SIG-M5 (cell line): ENCODE data around the gene ZNF789.

Source experiments
- DNase-seq: peaks from one replicate; lab custom pipeline; 2025; lab: John Stamatoyannopoulos, UW

Gene ZNF789

DNA sequence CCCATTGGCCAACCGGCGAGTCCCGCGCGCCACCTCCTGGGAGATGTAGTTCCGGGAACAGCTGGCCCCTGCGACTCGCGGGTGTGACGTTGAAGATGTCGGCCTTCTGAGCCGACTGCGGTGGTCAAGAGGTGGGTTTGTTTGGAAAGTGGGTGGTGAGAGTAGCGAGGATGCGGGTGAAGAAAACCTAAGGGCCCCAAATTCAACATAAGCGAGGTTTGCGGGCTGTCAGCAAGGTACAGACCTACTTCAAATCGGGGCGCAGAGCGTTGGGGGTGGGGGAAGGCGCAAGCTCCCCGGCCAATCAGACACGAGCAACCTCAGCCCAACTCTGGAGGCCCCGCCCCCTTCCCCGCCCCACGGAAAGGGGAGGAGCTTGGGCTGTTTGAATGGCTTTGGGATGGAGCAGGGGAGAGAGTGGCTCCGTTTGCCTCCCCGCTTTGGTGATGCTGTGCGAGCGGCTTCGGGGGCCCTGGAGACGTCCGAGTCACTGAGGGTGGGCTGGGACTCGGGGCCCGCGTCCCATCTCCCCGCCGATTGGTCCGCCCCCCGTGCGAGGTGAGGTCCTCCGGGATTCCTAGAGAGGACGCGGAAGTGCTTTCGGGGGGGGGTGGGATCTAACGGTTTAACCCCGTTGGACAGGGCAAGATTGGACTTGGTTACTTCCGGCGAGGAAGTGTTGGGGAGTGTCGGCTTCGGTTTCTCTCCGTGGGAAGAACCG is 32.1 kb downstream of the ZNF789 start, which contains the start of gene ZKSCAN5:
Gene ZKSCAN5, plus strand, starts transcription at position 60 of the 721 bp plus-strand sequence. CDS start 1,383 bp downstream, outside the sequence.
- peak; percentile 43 for DNase-seq

DNA sequence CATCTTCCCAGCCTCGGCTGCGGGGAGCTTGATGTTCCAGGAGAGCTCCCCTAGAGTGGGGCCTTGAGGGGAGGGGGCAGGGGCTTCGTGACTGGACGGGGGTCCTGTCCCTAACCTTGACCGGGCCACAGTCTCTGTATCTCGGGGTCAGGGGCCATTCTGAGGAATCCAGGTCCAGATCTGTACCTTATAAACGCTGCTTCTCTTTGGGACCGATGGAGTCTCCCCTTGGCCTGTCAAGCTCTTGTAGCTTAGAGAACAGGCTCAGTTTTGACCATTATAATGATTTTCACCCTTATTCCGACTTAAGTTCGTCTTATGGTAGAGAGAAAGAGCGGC is 32.6 kb downstream of the ZNF789 start:
- DNase-seq = no peak

DNA sequence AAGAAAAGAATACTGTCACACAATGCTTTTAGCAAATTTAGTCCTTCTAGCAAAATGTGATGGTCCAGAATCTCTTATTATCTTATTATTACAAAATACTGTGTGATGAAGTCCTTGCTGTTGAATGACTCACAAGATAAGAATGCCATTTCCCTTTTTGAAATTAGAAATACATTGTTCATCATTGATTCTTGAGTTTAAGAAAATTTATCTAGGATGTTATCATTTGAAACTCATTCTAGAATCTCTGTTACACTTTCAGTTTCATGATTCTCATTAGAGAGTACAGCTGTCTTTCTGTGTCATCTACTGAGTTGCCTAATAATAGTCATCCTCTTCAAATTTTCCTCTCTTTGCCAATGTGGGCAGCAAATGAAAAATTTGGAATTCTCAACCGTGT is 41.4 kb downstream of the ZNF789 start:
- no peak for DNase-seq

DNA sequence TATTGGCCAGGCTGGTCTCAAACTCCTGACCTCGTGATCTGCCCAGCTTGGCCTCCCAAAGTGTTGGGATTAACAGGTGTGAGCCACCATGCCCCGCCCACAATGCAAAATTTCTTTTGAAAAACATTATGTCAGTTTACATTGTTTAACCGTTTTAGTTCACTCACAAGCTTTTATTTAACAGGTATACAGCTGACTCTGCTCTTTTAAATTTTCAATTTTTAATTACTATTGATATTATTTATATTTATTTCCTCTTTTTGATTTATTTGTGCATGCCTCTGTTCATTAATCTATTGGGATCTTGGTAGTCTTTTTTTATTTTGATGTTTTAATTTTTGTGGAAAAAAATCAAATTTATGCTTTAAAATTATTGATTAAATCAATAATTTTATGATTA is 48.7 kb downstream of the ZNF789 start:
- DNase-seq = no peak

DNA sequence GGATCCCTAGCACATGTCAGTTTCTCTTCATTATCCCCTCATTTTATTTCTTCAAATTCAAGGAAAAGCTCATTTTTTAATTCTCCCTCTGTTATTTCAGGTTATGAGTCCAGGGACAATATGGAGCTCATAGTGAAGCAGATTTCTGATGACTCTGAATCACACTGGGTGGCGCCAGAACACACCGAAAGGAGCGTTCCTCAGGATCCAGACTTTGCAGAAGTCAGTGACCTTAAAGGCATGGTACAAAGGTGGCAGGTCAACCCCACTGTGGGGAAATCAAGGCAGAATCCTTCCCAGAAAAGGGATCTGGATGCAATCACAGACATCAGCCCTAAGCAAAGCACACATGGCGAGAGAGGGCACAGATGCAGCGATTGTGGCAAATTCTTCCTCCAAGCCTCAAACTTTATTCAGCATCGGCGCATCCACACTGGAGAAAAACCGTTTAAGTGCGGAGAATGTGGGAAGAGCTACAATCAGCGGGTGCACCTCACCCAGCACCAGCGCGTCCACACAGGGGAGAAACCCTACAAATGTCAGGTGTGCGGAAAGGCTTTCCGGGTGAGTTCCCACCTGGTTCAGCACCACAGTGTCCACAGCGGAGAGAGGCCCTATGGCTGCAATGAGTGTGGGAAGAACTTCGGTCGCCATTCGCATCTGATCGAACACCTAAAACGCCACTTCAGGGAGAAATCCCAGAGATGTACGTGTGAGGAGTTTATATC is 53.2 kb downstream of the ZNF789 start:
- DNase-seq = no peak

DNA sequence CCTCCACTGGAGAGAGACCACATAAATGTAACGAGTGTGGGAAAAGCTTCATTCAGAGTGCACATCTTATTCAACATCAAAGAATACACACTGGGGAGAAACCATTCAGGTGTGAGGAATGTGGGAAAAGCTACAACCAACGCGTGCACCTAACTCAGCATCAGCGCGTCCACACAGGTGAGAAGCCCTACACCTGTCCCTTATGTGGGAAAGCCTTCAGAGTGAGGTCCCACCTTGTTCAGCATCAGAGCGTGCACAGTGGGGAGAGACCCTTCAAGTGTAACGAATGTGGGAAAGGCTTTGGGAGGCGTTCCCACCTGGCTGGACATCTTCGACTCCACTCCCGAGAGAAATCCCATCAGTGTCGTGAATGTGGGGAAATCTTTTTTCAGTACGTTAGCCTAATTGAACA is 58.7 kb downstream of the ZNF789 start:
- DNase-seq = no peak

DNA sequence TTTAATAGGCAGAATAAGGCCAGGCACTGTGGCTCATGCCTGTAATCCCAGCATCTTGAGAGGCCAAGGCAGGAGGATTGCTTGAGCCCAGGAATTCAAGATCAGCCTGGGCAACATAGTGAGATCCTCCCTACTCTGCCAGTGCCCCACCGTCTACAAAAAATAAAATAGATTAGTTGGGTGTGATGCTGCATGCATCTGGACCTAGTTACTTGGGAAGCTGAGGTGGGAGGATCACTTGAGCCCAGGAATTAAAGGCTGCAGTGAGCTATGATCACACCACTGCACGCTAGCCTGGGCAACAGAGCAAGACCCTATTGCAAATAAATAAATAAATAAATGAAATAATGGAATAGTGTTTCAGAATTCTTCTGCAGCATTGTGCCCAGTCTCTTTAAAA is 63.0 kb downstream of the ZNF789 start:
- no peak for DNase-seq
